Right atrium auricular region (tissue), 2 donors: ENCODE results near the gene TMEM222. TPM values are rescaled to one million over a fixed set of nuclear protein-coding genes. Genes with fewer than 3 reads are reported as not detected.
"Not testable (repeated sequence)": the region's sequence is repeated elsewhere in the genome, so short reads cannot be mapped to it uniquely, and the experiment has no call there.

Experiments
- DNase-seq: peaks from one replicate; pipeline ENCODE4 v3.0.0-alpha.2; 2019; ENCODE audit warnings: low spot score
- H3K27ac ChIP-seq, 2 donors: fragments of 200-600 bp; sonication (generic); 1 replicate in 1 of 2; 2 replicates in 1 of 2; pipeline ENCODE4 v1.5.1; 2016 to 2019
- H3K27me3 ChIP-seq, 2 donors: fragments of 200-600 bp; sonication (generic); one replicate each; pipeline versions ENCODE4 v1.5.1 to v1.6.0; 2017 to 2019
- H3K36me3 ChIP-seq: fragments of 200-600 bp; sonication (generic); one replicate; pipeline ENCODE4 v1.5.1; 2016
- H3K4me1 ChIP-seq, 2 donors: fragments of 200-600 bp; sonication (generic); one replicate each; pipeline versions ENCODE4 v1.5.1 to v1.6.0; 2017 to 2019
- H3K4me3 ChIP-seq, 2 donors: fragments of 200-600 bp; sonication (generic); 1 replicate in 1 of 2; 2 replicates in 1 of 2; pipeline ENCODE4 v1.5.1; 2017 to 2019; ENCODE audit warnings: mild to moderate bottlenecking in 1 of 2, moderate library complexity in 1 of 2
- H3K9me3 ChIP-seq, 2 donors: fragments of 200-600 bp; sonication (generic); one replicate each; pipeline ENCODE4 v1.5.1; 2019
- CTCF ChIP-seq, 2 donors: fragments of 200-600 bp; sonication (generic); IDR thresholded peaks; one replicate each; pipeline ENCODE4 v1.5.1; 2019; ENCODE audit warnings: antibody characterized with exemption in 2 of 2
- total RNA-seq, 2 donors: library from RNA; depleted of rRNA; stranded (reverse); fragments of >200 nt; gene quantifications; one replicate each; pipeline ENCODE4 v1.1.0, GENCODE V29; 2016

TMEM222 gene
- total RNA-seq, 2 donors from 2014 or later: 13.6 to 24.3 TPM

- Histone ChIP-seq H3K4me3 (no peak within 1 kb of the TSS), H3K4me1 (peaks cover 0 to 17% of the 10 kb centered on the region in 2 donors), H3K9me3 (no peaks in the 10 kb centered on the region), H3K27ac (no peak within 1 kb of the TSS), H3K27me3 (no peaks in the 10 kb centered on the region), H3K36me3 (no peaks in the 10 kb centered on the region)
- no peak for DNase-seq
- TF ChIP-seq CTCF (IDR thresholded peaks at IDR 0.05): no peak
These were observed 61.2 kb downstream of the TMEM222 start, which contains the start of gene CD164L2 for GRCh38 chr1:27383039-27383605. TSS of gene CD164L2 (minus strand) at chr1:27383333. CDS start at chr1:27383239, 94 bp downstream.

GRCh38 chr1:27383661-27384060, 61.7 kb downstream of the TMEM222 start:
- no peak for DNase-seq
- Histone ChIP-seq H3K36me3 (no peaks in the 10 kb centered on the region), H3K27me3 (no peaks in the 10 kb centered on the region), H3K4me1 (peaks cover 0 to 20% of the 10 kb centered on the region in 2 donors), H3K4me3 (no peak overlapping the region), H3K9me3 (no peaks in the 10 kb centered on the region), H3K27ac (no peak overlapping the region)
- no peak for TF ChIP-seq CTCF (IDR thresholded peaks at IDR 0.05)

- not testable (repeated sequence) for DNase-seq, H3K27me3 ChIP-seq, H3K36me3 ChIP-seq, H3K4me3 ChIP-seq, H3K27ac ChIP-seq, H3K9me3 ChIP-seq
- H3K4me1 ChIP-seq: peaks cover 0 to 21% of the 10 kb centered on the region in 2 donors
These were observed 62.8 kb downstream of the TMEM222 start for GRCh38 chr1:27384797-27385196.

Other genes with a start within 250 kb of the TMEM222 start
- gene SLC9A1, start 167.0 kb upstream of the TMEM222 start, total RNA-seq: 10 to 100 TPM; 20.0 to 28.3 TPM
- 10 to 100 TPM; 52.0 to 77.9 TPM for gene WDTC1, start 87.5 kb upstream of the TMEM222 start, total RNA-seq
- gene SYTL1, start 19.9 kb downstream of the TMEM222 start, total RNA-seq: 1 to 10 TPM; 1.3 to 1.8 TPM
- 10 to 100 TPM; 31.3 to 42.1 TPM for gene MAP3K6, start 44.8 kb downstream of the TMEM222 start, total RNA-seq
- 10 to 100 TPM; 21.1 to 36.6 TPM for gene FCN3, start 52.7 kb downstream of the TMEM222 start, total RNA-seq
- not detected for gene CD164L2, start 61.2 kb downstream of the TMEM222 start, total RNA-seq
- gene GPR3, start 70.5 kb downstream of the TMEM222 start, total RNA-seq: 1 to 10 TPM; 2.9 to 4.4 TPM
- 10 to 100 TPM; 20.7 to 49.0 TPM for gene WASF2, start 168.0 kb downstream of the TMEM222 start, total RNA-seq